A549 treated with AZD9567 at 1 μM for 4 hours (cell line): Measurements from ENCODE around the gene APOBEC3C. TPM values are rescaled to one million over a fixed set of nuclear protein-coding genes. Genes with fewer than 3 reads are reported as not detected.

Experiments
- total RNA-seq: library from RNA; stranded (reverse); fragments of 200-300 nt; extraction: Qiagen RNA extraction; gene quantifications from 5 replicates; pipeline ENCODE4 v1.2.3, GENCODE V29; 2022; ENCODE audit not compliant: insufficient read depth

APOBEC3C gene
- 23.9 to 33.0 TPM (median 24.2 TPM) in 5 replicates for total RNA-seq

GRCh38 chr22:39013942-39014722 lies at the start of gene APOBEC3C:
Gene APOBEC3C (plus strand): TSS chr22:39014257. CDS start chr22:39014363, 106 bp downstream.

DNA sequence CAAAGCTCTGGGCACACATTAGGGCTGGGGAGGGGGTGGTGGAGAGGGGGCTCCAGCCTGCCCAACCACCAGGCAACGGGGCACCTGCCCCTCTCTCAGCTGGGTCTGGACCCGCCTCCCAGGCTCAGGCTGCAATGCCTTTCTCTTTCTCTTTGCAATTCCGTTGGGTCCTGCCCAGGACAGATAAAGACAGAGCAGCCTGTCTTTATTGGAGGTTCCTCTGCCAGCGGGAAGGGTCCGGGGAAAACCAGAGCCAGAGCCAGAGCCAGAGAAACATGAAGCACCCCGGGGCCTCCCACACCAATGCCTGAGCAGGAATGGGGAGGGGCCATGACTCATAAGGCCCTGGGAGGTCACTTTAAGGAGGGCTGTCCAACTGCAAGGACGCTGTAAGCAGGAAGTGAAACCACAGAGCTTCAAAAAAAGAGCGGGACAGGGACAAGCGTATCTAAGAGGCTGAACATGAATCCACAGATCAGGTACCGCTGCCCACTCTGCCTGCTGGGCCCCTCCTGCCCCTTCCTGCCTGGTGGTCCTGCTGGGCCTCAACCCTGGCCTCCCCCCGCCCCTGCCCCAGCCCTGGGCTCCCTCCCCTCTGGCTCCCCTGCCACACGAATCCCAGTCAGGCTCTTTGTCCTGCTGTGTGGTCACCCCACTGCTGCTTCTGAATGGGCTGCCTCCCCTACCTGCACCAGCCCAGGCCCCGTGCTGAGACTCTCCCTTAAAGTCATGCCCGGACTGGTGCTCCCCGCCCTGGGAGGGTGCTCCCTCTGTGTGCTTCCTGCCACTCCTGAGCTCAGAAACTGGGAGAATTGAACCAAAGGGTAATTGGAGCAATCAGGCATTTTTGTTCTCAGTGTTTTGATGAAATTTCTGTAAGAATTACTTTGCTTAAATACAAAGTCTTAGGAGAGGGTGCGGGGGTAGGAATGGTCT lies 31.8 kb upstream of the APOBEC3C start, which contains the start of gene APOBEC3B:
Gene APOBEC3B, plus strand, starts transcription at position 356 of the 936 bp plus-strand sequence. Its CDS starts 107 bp downstream, at position 463.

GRCh38 chr22:39040538-39041296 lies 26.7 kb downstream of the APOBEC3C start, which contains the start of gene APOBEC3F:
Gene APOBEC3F (plus strand): TSS chr22:39040864. CDS start chr22:39040961, 97 bp downstream.

Other genes with a start within 250 kb of the APOBEC3C start
- gene DNAL4, start 220.1 kb upstream of the APOBEC3C start, total RNA-seq: 6.8 to 11.5 TPM (median 10.6 TPM) in 5 replicates
- 9.4 to 11.4 TPM (median 10.5 TPM) in 5 replicates for gene NPTXR, start 170.2 kb upstream of the APOBEC3C start, total RNA-seq
- gene CBX6, start 142.0 kb upstream of the APOBEC3C start, total RNA-seq: 27.5 to 30.3 TPM (median 28.6 TPM) in 5 replicates
- gene APOBEC3A, start 56.6 kb upstream of the APOBEC3C start, total RNA-seq: 0.06 TPM in 1 of 5 replicates, not detected in the others
- gene APOBEC3B, start 31.9 kb upstream of the APOBEC3C start, total RNA-seq: 24.7 to 30.0 TPM (median 26.3 TPM) in 5 replicates
- gene APOBEC3D, start 6.9 kb downstream of the APOBEC3C start, total RNA-seq: 0.20 to 0.48 TPM (median 0.38 TPM) in 4 of 5 replicates, not detected in the other
- gene APOBEC3F, start 26.6 kb downstream of the APOBEC3C start, total RNA-seq: 1.5 to 2.5 TPM (median 2.1 TPM) in 4 of 5 replicates, not detected in the other
- gene APOBEC3G, start 63.0 kb downstream of the APOBEC3C start, total RNA-seq: 0.06 to 0.08 TPM (median 0.08 TPM) in 3 of 5 replicates, not detected in the others
- gene APOBEC3H, start 83.0 kb downstream of the APOBEC3C start, total RNA-seq: 0.19 to 0.45 TPM (median 0.31 TPM) in 4 of 5 replicates, not detected in the other
- gene CBX7, start 138.4 kb downstream of the APOBEC3C start, total RNA-seq: 0.78 to 1.3 TPM (median 1.1 TPM) in 5 replicates
- 0.56 to 3.6 TPM (median 2.3 TPM) in 5 replicates for gene PDGFB, start 230.7 kb downstream of the APOBEC3C start, total RNA-seq